Hematopoietic multipotent progenitor cell (in vitro differentiated cells): ENCODE measurements around the gene LRRTM4. TPM values are rescaled to one million over a fixed set of nuclear protein-coding genes. Genes with fewer than 3 reads are reported as not detected.

Experiments
- DNase-seq, 3 donors: peaks; one replicate each; pipeline ENCODE4 v3.0.0-alpha.2; 2011 to 2015; ENCODE audit warnings: low read depth in 2 of 3, low spot score in 2 of 3
- total RNA-seq: library from RNA; depleted of rRNA; stranded (reverse); fragments of >200 nt; gene quantifications from one replicate; pipeline ENCODE4 v1.2.3, GENCODE V29; 2012

The LRRTM4 gene
- total RNA-seq, 1 donor, result not detected

GRCh38 chr2:76928026-76928425 lies 594.1 kb downstream of the LRRTM4 start:
- no peak for DNase-seq

- DNase-seq, result no peak
Observed at GRCh38 chr2:76921006-76921405, 601.2 kb downstream of the LRRTM4 start.

- no peak for DNase-seq
Observed at GRCh38 chr2:76895469-76895868, 626.7 kb downstream of the LRRTM4 start.

- DNase-seq, result no peak
Observed at GRCh38 chr2:76870581-76870980, 651.6 kb downstream of the LRRTM4 start.

GRCh38 chr2:76870011-76870410 lies 652.2 kb downstream of the LRRTM4 start:
- no peak for DNase-seq

DNA sequence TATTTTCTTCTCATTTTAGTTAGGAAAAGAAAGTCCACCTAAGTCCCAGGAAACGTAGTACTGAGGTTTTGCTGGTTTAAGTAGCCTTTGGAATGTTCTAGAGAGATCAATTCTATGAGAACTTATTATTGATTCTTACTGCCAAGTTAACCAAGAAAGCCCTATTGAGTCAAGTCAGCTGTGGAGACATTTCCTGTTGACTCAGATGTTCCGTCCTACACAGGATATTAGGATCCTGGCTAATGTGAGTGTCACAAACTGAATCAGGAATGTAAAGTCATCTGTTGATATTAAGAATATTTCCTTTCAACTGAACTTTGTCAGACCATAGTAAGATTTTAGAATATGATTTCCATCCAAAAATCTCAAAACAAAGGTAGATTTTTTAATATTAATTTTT lies 654.3 kb downstream of the LRRTM4 start:
- no peak for DNase-seq

DNA sequence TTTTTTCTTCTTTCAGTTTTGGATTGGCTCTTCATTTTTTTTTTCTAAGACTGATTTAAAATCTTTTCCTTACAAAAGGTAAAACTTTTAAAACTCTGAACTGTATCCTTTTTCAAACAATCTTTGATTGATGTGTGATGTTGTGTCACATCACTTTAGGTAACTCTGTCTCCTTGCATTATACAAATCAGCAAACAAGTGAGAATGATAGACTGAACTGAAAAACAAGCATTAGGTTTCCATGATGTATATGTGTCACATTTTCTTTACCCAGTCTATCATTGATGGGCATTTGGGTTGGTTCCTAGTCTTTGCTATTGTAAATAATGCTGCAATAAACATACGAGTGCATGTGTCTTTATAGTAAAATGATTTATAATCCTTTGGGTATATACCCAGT lies 655.7 kb downstream of the LRRTM4 start:
- no peak for DNase-seq

- no peak for DNase-seq
Observed at GRCh38 chr2:76862901-76863300, 659.3 kb downstream of the LRRTM4 start.

DNA sequence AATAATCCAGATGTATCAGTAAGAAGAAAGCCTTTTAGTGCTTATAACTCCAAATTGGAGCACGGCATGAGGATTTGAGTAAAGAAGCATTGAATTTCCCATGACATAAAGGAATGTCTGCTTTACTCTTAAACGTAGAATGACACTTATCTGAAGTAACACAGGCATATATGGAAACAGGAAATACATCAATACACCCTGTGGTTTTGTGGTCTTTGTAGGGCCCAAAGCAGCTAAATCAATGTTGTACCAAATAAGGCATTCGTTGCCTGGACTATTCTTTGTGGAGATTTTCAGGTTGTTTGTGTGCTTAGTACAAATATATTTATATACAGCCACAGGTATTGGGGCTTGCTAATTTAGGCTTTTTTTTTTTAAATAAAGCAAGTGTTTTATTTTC lies 660.5 kb downstream of the LRRTM4 start:
- DNase-seq, result no peak

DNA sequence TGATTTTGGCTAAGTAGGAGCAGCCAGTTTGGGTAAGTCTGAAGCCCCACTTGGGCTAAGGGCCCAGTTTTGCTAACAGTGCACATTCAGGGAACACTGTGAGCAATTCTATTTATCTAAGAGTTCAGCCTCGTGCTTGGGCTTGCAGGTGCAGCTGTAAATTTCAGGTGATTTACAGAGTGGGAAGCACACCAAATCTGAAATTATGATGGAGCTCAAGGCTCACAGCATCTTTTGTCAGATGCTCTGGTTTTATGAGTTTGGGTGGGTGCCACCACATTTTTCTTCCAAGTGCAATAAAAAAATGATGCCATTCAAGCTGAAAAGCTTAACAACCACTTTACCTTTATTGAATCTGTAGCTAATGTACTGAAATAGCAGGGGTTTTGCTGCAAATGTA lies 671.2 kb downstream of the LRRTM4 start:
- DNase-seq, result no peak

- DNase-seq, result no peak
Observed at GRCh38 chr2:76849086-76849485, 673.1 kb downstream of the LRRTM4 start.

GRCh38 chr2:76839826-76840225 lies 682.4 kb downstream of the LRRTM4 start:
- DNase-seq, result no peak

GRCh38 chr2:76829374-76830234 lies 692.6 kb downstream of the LRRTM4 start:
- no peak for DNase-seq

- no peak for DNase-seq
Observed at GRCh38 chr2:76826691-76827090, 695.5 kb downstream of the LRRTM4 start.

DNA sequence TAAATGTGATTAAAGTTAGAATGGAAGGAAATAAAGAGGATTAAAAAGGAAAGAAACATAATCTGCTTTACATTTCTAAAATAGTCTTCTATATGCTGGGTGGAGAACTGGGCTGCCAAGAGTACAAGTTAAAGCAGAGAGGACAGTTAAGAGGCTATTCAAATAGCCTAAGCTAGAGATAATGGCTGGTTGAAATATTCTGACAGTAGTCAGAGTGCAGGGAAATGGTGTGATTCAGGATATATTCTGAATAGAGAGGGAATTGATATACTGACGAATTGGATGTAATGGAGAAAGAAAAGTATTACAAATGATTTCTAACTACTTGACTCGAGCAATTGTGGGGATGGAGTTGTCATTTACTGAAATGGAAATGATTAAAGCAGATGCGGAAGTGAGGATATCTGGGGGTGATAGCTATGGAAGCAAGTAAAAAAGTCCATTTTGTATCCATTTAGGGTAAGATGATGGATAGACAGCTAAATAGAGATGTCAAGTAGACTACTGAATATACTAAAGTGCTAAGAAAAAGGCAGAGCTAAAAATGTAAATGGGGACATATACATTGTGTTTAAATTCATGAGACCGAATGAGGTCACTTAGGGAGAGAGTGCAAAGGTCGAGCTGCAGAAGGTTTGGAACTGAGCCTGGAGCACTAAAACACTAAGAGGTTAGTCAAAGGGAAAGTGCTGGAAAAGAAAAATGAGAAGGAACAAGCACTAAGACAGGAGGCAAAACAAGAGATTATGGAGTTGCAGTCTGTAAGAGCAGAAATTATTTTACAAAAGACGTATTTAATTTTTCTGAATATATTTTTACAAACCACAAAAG lies 696.8 kb downstream of the LRRTM4 start:
- DNase-seq, result no peak

DNA sequence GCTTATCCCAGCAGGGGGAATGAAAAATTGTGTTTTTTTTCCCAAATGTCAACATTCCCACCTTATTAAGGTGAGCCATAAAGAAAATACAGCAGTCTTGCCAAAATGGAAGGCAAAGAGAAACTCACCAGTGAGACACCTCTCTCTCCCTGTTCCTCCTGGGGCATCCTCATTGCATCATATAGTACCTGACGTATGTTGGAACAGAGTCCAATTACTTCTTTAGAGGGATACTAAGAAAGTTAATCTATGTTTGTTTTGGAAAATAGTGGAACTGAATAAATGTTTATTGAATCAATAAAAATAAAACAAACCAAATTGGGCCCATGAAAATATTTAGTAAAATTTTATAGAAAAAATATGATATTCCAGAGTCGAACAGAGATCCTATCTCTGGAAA lies 700.4 kb downstream of the LRRTM4 start:
- DNase-seq, result no peak

- DNase-seq, result no peak
Observed at GRCh38 chr2:76813084-76813483, 709.1 kb downstream of the LRRTM4 start.

GRCh38 chr2:76812156-76812555 lies 710.0 kb downstream of the LRRTM4 start:
- DNase-seq, result no peak

DNA sequence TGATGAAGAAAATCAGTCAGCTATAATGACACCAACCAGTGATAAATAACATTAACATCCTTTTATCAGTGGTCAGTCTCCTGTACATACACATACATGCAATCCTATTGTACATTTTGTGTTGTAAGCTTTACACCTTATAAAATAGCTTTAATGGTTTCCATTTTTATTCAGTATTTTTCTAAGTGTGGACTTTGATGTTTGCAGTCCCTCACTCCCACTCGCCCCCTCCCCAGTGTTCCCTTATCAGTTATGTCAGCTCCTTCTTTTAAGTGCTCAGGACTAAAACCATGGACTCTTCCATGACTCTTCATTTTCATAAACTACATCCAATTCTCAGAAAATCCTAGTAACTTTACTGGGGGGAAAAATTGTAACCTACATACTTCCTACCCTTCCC lies 713.0 kb downstream of the LRRTM4 start:
- no peak for DNase-seq

DNA sequence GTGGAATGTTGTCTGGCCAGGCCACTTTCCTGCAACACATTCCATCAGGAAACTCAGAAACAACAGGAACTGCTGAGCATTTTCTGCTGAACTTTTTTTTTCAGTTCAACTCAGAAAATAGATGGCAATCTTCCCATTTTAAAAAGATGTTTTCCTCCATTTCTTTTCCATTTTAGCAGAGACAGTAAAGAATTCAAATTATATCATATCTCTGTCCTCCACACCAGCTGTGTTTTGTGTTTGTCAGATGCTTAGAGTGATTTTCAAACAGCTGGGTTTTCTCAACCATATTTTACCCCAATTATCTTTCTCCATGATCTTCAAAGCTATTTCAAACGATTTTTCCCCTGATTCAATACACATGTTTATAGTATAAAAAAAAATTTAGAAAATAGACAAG lies 713.4 kb downstream of the LRRTM4 start:
- DNase-seq, result no peak

GRCh38 chr2:76793647-76794334 lies 728.4 kb downstream of the LRRTM4 start:
- no peak for DNase-seq
